GM21528 (cell line): ENCODE measurements around the gene CD302.
"Not testable (repeated sequence)": the region's sequence is repeated elsewhere in the genome, so short reads cannot be mapped to it uniquely, and the experiment has no call there.

Source experiments
- ATAC-seq: cut with Tn5 transposase; IDR thresholded peaks from one replicate; pipeline ENCODE4 v1.9.1; 2021; ENCODE audit warnings: mild to moderate bottlenecking, moderate library complexity; ENCODE audit not compliant: unreplicated experiment, low FRiP score

Gene CD302

GRCh38 chr2:159755788-159756187, 42.2 kb downstream of the CD302 start:
- ATAC-seq = no peak

- ATAC-seq = no peak
These were observed 43.0 kb downstream of the CD302 start for GRCh38 chr2:159755014-159755413.

GRCh38 chr2:159753797-159754196, 44.2 kb downstream of the CD302 start:
- ATAC-seq = no peak

- ATAC-seq = no peak
These were observed 47.1 kb downstream of the CD302 start for GRCh38 chr2:159750873-159751272.

GRCh38 chr2:159748089-159748488, 49.9 kb downstream of the CD302 start:
- ATAC-seq = no peak

GRCh38 chr2:159745237-159745636, 52.8 kb downstream of the CD302 start:
- not testable (repeated sequence) for ATAC-seq

- no peak for ATAC-seq
These were observed 53.6 kb downstream of the CD302 start for GRCh38 chr2:159744363-159744762.

- no peak for ATAC-seq
These were observed 55.2 kb downstream of the CD302 start for GRCh38 chr2:159742846-159743245.

- no peak for ATAC-seq
These were observed 59.3 kb downstream of the CD302 start for GRCh38 chr2:159738509-159739390.

GRCh38 chr2:159737917-159738296, 60.1 kb downstream of the CD302 start:
- ATAC-seq = no peak

GRCh38 chr2:159737292-159737916, 60.6 kb downstream of the CD302 start:
- ATAC-seq = no peak

- no peak for ATAC-seq
These were observed 62.0 kb downstream of the CD302 start for GRCh38 chr2:159736048-159736447.

GRCh38 chr2:159735648-159736047, 62.4 kb downstream of the CD302 start:
- ATAC-seq = no peak

GRCh38 chr2:159728629-159729028, 69.4 kb downstream of the CD302 start:
- no peak for ATAC-seq

- no peak for ATAC-seq
These were observed 72.3 kb downstream of the CD302 start for GRCh38 chr2:159725713-159726112.

- not testable (repeated sequence) for ATAC-seq
These were observed 73.0 kb downstream of the CD302 start for GRCh38 chr2:159724795-159725572.

GRCh38 chr2:159722580-159722979, 75.4 kb downstream of the CD302 start:
- no peak for ATAC-seq

GRCh38 chr2:159720676-159721075, 77.3 kb downstream of the CD302 start:
- ATAC-seq = no peak
